NCI-H345 (cell line): Measurements from ENCODE around the gene FRMD4A.
A peak's percentile ranks its signal among the peaks of the same experiment; 100 is the strongest.

Source experiments
- DNase-seq: peaks from one replicate; lab custom pipeline; 2025; lab: John Stamatoyannopoulos, UW

The FRMD4A gene

GRCh38 chr10:13743101-13743693, 587.5 kb downstream of the FRMD4A start:
- no peak for DNase-seq

- DNase-seq: no peak
Measured at GRCh38 chr10:13741438-13741837, 589.3 kb downstream of the FRMD4A start.

GRCh38 chr10:13740461-13740860, 590.3 kb downstream of the FRMD4A start:
- DNase-seq: no peak

- no peak for DNase-seq
Measured at GRCh38 chr10:13739183-13739582, 591.5 kb downstream of the FRMD4A start.

- DNase-seq: no peak
Measured at GRCh38 chr10:13736506-13736905, 594.2 kb downstream of the FRMD4A start.

GRCh38 chr10:13734151-13734550, 596.6 kb downstream of the FRMD4A start:
- no peak for DNase-seq

- DNase-seq: no peak
Measured at GRCh38 chr10:13733071-13733470, 597.7 kb downstream of the FRMD4A start.

GRCh38 chr10:13732465-13732881, 598.3 kb downstream of the FRMD4A start:
- DNase-seq: peak; percentile 42

GRCh38 chr10:13731799-13732198, 598.9 kb downstream of the FRMD4A start:
- DNase-seq: no peak

GRCh38 chr10:13730956-13731355, 599.8 kb downstream of the FRMD4A start:
- DNase-seq: no peak

GRCh38 chr10:13730306-13730652, 600.4 kb downstream of the FRMD4A start:
- no peak for DNase-seq

- no peak for DNase-seq
Measured at GRCh38 chr10:13729586-13730305, 601.0 kb downstream of the FRMD4A start.

GRCh38 chr10:13728898-13729535, 601.7 kb downstream of the FRMD4A start:
- DNase-seq: no peak

- DNase-seq: no peak
Measured at GRCh38 chr10:13725594-13725993, 605.1 kb downstream of the FRMD4A start.

GRCh38 chr10:13724484-13724883, 606.2 kb downstream of the FRMD4A start:
- no peak for DNase-seq

GRCh38 chr10:13722747-13723653, 607.7 kb downstream of the FRMD4A start:
- DNase-seq: no peak

- no peak for DNase-seq
Measured at GRCh38 chr10:13721486-13721885, 609.2 kb downstream of the FRMD4A start.

- DNase-seq: no peak
Measured at GRCh38 chr10:13720699-13721098, 610.0 kb downstream of the FRMD4A start.

GRCh38 chr10:13719425-13719824, 611.3 kb downstream of the FRMD4A start:
- no peak for DNase-seq

- no peak for DNase-seq
Measured at GRCh38 chr10:13718820-13719219, 611.9 kb downstream of the FRMD4A start.

GRCh38 chr10:13717936-13718772, 612.6 kb downstream of the FRMD4A start:
- DNase-seq: no peak

GRCh38 chr10:13717571-13717935, 613.2 kb downstream of the FRMD4A start:
- DNase-seq: no peak
